Natural killer cell treated with Interleukin-12 subunit alpha and Interleukin-12 subunit beta and Interleukin-15 and Interleukin-18, amount 100 ng/mL, for 72 hours (primary cell): ENCODE data around the gene PEAR1. TPM values are rescaled to one million over a fixed set of nuclear protein-coding genes. Genes with fewer than 3 reads are reported as not detected.
A peak's percentile ranks its signal among the peaks of the same experiment; 100 is the strongest.

ENCODE experiments used
- ATAC-seq, 2 donors: fragments of 150-1000 bp; cut with Tn5 transposase in 1 of 2; sonication (Bioruptor Pico), chemical (Tn5 transposase) in 1 of 2; 2 replicates each; pipeline ENCODE4 v1.10.0; 2021
- DNase-seq: peaks from one replicate; pipeline ENCODE4 v3.0.0; 2022; ENCODE audit warnings: low spot score
- H3K27ac Mint-ChIP-seq, 2 donors: 1 replicate in 1 of 2; 2 replicates in 1 of 2; pipeline ENCODE4 v1.8.0; 2022; ENCODE audit warnings: mixed read lengths in 2 of 2, mild to moderate bottlenecking in 1 of 2, moderate library complexity in 1 of 2
- H3K27me3 Mint-ChIP-seq, 2 donors: 1 replicate in 1 of 2; 2 replicates in 1 of 2; pipeline ENCODE4 v1.8.0; 2022; ENCODE audit warnings: mixed read lengths in 2 of 2
- H3K36me3 Mint-ChIP-seq: one replicate; pipeline ENCODE4 v1.8.0; 2022; ENCODE audit warnings: mixed read lengths
- H3K4me1 Mint-ChIP-seq, 2 donors: 1 replicate in 1 of 2; 2 replicates in 1 of 2; pipeline ENCODE4 v1.8.0; 2022; ENCODE audit warnings: low read depth in 2 of 2, mixed read lengths in 2 of 2, mild to moderate bottlenecking in 1 of 2
- H3K4me3 Mint-ChIP-seq: one replicate; pipeline ENCODE4 v1.8.0; 2022; ENCODE audit warnings: mixed read lengths
- H3K9me3 Mint-ChIP-seq: 2 replicates; pipeline ENCODE4 v1.8.0; 2022; ENCODE audit warnings: mixed read lengths
- total RNA-seq, 2 donors: library from RNA; stranded (reverse); gene quantifications; one replicate each; pipeline ENCODE4 v1.2.3, GENCODE V29; 2022

The PEAR1 gene
- total RNA-seq, 2 donors from 2014 or later = 0.64 TPM; not detected in 1

DNA sequence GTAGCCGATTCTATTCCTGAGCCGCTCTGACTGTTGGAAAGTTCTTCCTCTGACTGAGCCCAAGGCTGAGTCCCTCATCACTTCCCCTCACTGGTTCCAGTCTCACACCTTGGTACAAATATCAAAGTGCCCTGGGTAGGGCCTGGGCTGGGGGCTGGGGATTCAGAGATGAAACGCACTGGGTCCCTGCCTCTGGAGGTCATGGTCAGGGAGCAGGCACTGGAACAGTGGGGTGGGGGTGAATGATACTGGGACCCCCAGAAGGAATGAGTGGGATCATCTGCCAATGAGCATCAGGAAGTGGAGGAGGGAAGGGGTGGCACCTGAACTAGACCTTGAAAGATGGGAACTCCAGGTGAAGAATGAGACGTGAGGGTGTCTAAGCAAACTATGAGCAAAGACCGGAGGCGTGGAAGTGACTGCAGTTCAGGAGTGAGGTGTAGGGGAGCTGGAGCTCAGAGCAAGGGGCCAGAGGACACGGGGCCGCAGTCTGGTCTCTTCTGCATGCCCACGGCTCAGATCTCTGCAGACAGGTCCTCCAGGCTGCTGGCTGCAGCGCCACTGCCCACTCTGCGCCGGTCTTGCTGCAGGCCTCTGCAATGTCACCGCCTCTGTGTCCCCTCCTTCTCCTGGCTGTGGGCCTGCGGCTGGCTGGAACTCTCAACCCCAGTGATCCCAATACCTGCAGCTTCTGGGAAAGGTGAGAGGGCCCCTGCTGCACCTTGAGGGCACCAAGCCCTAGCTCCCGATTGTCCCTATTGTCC lies 10.0 kb downstream of the PEAR1 start:
- H3K4me1 Mint-ChIP-seq = peaks cover 2 to 5% of the 10 kb centered on the region in 2 donors
- no peaks in the 10 kb centered on the region for H3K36me3 Mint-ChIP-seq
- no peaks in the 10 kb centered on the region for H3K9me3 Mint-ChIP-seq
- no peak for DNase-seq
- H3K27ac Mint-ChIP-seq = no peak overlapping the region
- peaks cover 9 to 16% of the 10 kb centered on the region in 2 donors for H3K27me3 Mint-ChIP-seq
- ATAC-seq = no peak
- no peak overlapping the region for H3K4me3 Mint-ChIP-seq

DNA sequence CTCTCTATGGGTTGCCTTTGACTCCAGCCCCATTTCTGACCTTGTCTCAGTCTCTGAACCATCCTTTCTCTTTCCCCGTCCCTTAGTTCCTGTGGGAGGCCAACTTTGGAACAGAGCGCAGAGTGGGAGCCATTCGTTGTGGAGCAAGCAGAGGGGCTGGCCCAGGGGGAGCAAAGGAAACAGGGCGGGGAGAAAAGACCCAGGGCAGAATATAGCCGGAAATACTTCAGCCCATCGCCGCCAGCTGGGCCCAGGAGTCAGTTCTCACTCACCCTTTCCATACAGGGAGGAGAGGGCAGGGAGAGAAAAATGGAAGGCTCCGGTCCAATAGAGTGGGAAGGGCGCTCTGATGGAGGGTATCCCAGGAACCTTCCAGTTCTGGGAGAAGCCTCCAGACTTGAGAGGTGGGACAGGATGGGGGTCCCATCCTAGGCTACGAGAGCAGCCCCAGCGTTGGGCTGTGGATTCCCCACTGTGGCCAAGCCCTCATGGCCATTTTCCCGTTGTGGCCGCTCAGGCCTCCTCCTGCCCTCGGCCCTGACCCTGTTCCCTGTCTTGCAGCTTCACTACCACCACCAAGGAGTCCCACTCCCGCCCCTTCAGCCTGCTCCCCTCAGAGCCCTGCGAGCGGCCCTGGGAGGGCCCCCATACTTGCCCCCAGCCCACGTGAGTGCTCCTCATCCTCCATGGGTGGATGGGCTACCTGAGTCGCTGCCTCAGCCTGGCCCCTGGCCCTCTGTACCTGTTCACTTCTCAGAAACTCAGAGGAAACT lies 10.9 kb downstream of the PEAR1 start:
- peaks cover 0 to 3% of the 10 kb centered on the region in 2 donors for H3K4me1 Mint-ChIP-seq
- DNase-seq (no peak), ATAC-seq (no peak)
- H3K27me3 Mint-ChIP-seq = peaks cover under 1 to 9% of the 10 kb centered on the region in 2 donors
- H3K36me3 Mint-ChIP-seq = no peaks in the 10 kb centered on the region
- H3K27ac Mint-ChIP-seq = no peak overlapping the region
- H3K4me3 Mint-ChIP-seq = no peak overlapping the region
- H3K9me3 Mint-ChIP-seq = no peaks in the 10 kb centered on the region

DNA sequence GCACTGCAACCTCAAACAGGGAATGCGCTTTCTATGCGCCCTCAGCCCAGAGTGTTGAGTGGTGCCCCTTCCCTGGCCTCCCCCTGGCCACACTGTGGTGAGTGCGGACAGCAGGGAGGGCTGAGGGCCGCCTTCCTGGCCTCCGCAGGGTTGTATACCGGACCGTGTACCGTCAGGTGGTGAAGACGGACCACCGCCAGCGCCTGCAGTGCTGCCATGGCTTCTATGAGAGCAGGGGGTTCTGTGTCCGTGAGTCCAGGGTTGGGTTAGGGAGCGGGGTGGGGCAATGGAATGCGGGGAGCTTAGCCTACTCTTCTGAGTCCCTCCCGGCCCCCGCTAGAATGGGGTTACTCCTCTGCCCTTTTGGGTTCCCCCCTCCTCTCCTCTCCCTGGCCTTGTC lies 11.7 kb downstream of the PEAR1 start:
- ATAC-seq (no peak), DNase-seq (no peak)
- no peak overlapping the region for H3K27ac Mint-ChIP-seq
- no peak overlapping the region for H3K4me3 Mint-ChIP-seq
- no peaks in the 10 kb centered on the region for H3K36me3 Mint-ChIP-seq
- H3K9me3 Mint-ChIP-seq = no peaks in the 10 kb centered on the region
- H3K4me1 Mint-ChIP-seq = peaks cover 0 to 3% of the 10 kb centered on the region in 2 donors
- peaks cover 0 to 9% of the 10 kb centered on the region in 2 donors for H3K27me3 Mint-ChIP-seq

GRCh38 chr1:156905651-156906050 lies 12.1 kb downstream of the PEAR1 start:
- H3K27me3 Mint-ChIP-seq = peaks cover 0 to 9% of the 10 kb centered on the region in 2 donors
- H3K4me3 Mint-ChIP-seq = no peak overlapping the region
- no peaks in the 10 kb centered on the region for H3K9me3 Mint-ChIP-seq
- H3K4me1 Mint-ChIP-seq = peaks cover 0 to 3% of the 10 kb centered on the region in 2 donors
- H3K27ac Mint-ChIP-seq = no peak overlapping the region
- no peaks in the 10 kb centered on the region for H3K36me3 Mint-ChIP-seq
- DNase-seq = no peak
- no peak for ATAC-seq

GRCh38 chr1:156906206-156906906 lies 12.8 kb downstream of the PEAR1 start:
- Mint-ChIP-seq H3K36me3 (no peaks in the 10 kb centered on the region), H3K4me1 (peaks cover 0 to 3% of the 10 kb centered on the region in 2 donors), H3K27me3 (peaks cover 7 to 9% of the 10 kb centered on the region in 2 donors), H3K9me3 (no peaks in the 10 kb centered on the region), H3K27ac (no peak overlapping the region), H3K4me3 (no peak overlapping the region)
- DNase-seq (no peak), ATAC-seq (no peak)

DNA sequence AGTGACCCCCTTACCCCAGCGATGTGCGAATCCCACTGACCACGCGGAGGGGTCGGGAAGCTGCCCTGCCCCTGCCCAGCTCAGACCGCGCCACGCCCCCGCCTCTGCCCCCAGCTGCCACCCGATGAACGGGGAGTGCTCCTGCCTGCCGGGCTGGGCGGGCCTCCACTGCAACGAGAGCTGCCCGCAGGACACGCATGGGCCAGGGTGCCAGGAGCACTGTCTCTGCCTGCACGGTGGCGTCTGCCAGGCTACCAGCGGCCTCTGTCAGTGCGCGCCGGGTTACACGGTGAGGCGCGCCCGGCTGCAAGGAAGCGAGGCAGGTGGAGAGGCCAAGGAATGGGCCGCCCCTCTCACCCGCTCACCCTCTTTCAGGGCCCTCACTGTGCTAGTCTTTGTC lies 15.0 kb downstream of the PEAR1 start:
- peaks cover 0 to 3% of the 10 kb centered on the region in 2 donors for H3K4me1 Mint-ChIP-seq
- no peaks in the 10 kb centered on the region for H3K36me3 Mint-ChIP-seq
- H3K9me3 Mint-ChIP-seq = no peaks in the 10 kb centered on the region
- DNase-seq = no peak
- no peak overlapping the region for H3K4me3 Mint-ChIP-seq
- no peak overlapping the region for H3K27ac Mint-ChIP-seq
- ATAC-seq = no peak
- H3K27me3 Mint-ChIP-seq = peaks cover 7 to 12% of the 10 kb centered on the region in 2 donors

- no peaks in the 10 kb centered on the region for H3K36me3 Mint-ChIP-seq
- peaks cover 0 to 3% of the 10 kb centered on the region in 2 donors for H3K4me1 Mint-ChIP-seq
- H3K9me3 Mint-ChIP-seq = no peaks in the 10 kb centered on the region
- H3K4me3 Mint-ChIP-seq = no peak overlapping the region
- ATAC-seq (no peak), DNase-seq (no peak)
- H3K27me3 Mint-ChIP-seq = peaks cover 7 to 12% of the 10 kb centered on the region in 2 donors
- H3K27ac Mint-ChIP-seq = no peak overlapping the region
Measured at GRCh38 chr1:156908955-156909354, 15.4 kb downstream of the PEAR1 start.

- H3K9me3 Mint-ChIP-seq = no peaks in the 10 kb centered on the region
- no peak for ATAC-seq
- H3K27me3 Mint-ChIP-seq = peaks cover 11 to 12% of the 10 kb centered on the region in 2 donors
- peaks cover 0 to 3% of the 10 kb centered on the region in 2 donors for H3K4me1 Mint-ChIP-seq
- no peak for DNase-seq
- no peak overlapping the region for H3K27ac Mint-ChIP-seq
- no peak overlapping the region for H3K4me3 Mint-ChIP-seq
- no peaks in the 10 kb centered on the region for H3K36me3 Mint-ChIP-seq
Measured at GRCh38 chr1:156909671-156910070, 16.2 kb downstream of the PEAR1 start.

DNA sequence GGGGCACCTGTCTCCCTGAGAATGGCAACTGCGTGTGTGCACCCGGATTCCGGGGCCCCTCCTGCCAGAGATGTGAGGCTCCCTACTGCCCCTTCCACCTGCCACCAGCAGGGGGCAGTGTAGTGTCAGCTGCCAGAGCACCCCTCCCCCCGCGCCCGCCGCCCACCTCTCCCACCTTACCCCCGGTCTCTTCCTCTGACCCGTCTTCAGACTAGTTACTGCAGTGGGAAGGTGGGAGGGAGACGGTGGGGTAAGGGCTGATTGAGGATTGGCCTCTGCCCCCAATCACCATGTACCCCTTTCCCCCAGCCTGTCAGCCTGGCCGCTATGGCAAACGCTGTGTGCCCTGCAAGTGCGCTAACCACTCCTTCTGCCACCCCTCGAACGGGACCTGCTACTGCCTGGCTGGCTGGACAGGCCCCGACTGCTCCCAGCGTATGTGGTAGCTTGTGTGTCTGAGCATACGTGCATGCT lies 16.8 kb downstream of the PEAR1 start:
- DNase-seq = no peak
- peak in 1 of 2 donors; percentile 48 for ATAC-seq
- Mint-ChIP-seq H3K27me3 (peaks cover 13% of the 10 kb centered on the region in 2 donors), H3K9me3 (no peaks in the 10 kb centered on the region), H3K36me3 (no peaks in the 10 kb centered on the region), H3K27ac (no peak overlapping the region), H3K4me1 (peaks cover 0 to 3% of the 10 kb centered on the region in 2 donors), H3K4me3 (no peak overlapping the region)

- no peak for ATAC-seq
- Mint-ChIP-seq H3K4me1 (peaks cover 0 to 3% of the 10 kb centered on the region in 2 donors), H3K27me3 (peaks cover 15 to 25% of the 10 kb centered on the region in 2 donors), H3K27ac (no peak overlapping the region), H3K4me3 (no peak overlapping the region), H3K36me3 (no peaks in the 10 kb centered on the region), H3K9me3 (no peaks in the 10 kb centered on the region)
- DNase-seq = no peak
Measured at GRCh38 chr1:156911577-156912298, 18.2 kb downstream of the PEAR1 start.

- ATAC-seq = no peak
- no peak overlapping the region for H3K4me3 Mint-ChIP-seq
Measured at GRCh38 chr1:156912310-156912709, 18.8 kb downstream of the PEAR1 start.

GRCh38 chr1:156912861-156913808 lies 19.6 kb downstream of the PEAR1 start:
- H3K36me3 Mint-ChIP-seq = no peaks in the 10 kb centered on the region
- H3K4me1 Mint-ChIP-seq = no peaks in the 10 kb centered on the region
- no peaks in the 10 kb centered on the region for H3K9me3 Mint-ChIP-seq
- no peak overlapping the region for H3K27ac Mint-ChIP-seq
- H3K4me3 Mint-ChIP-seq = no peak overlapping the region
- peaks cover 12 to 26% of the 10 kb centered on the region in 2 donors for H3K27me3 Mint-ChIP-seq
- DNase-seq = no peak
- ATAC-seq = peak; percentile 2 to 5

More at GRCh38 chr1:156912310-156912709, 18.8 kb downstream of the PEAR1 start:
- H3K27me3 Mint-ChIP-seq = peaks cover 12 to 26% of the 10 kb centered on the region in 2 donors
- no peak for DNase-seq
- H3K4me1 Mint-ChIP-seq = no peaks in the 10 kb centered on the region
- no peak overlapping the region for H3K27ac Mint-ChIP-seq
- no peaks in the 10 kb centered on the region for H3K36me3 Mint-ChIP-seq
- no peaks in the 10 kb centered on the region for H3K9me3 Mint-ChIP-seq
